CD1c-positive myeloid dendritic cell (primary cell): ENCODE data around the gene CDH2.

Experiments
- DNase-seq: peaks from one replicate; pipeline ENCODE4 v3.0.0-alpha.2; 2016; ENCODE audit errors: extremely low spot score

The CDH2 gene

GRCh38 chr18:28044036-28044435 is 132.9 kb downstream of the CDH2 start:
- no peak for DNase-seq

GRCh38 chr18:28043631-28044030 is 133.3 kb downstream of the CDH2 start:
- no peak for DNase-seq

GRCh38 chr18:28041366-28041765 is 135.6 kb downstream of the CDH2 start:
- DNase-seq = no peak

GRCh38 chr18:28040716-28041115 is 136.2 kb downstream of the CDH2 start:
- DNase-seq = no peak

- DNase-seq = no peak
Observed at GRCh38 chr18:28040211-28040610, 136.7 kb downstream of the CDH2 start.

GRCh38 chr18:28039691-28040090 is 137.2 kb downstream of the CDH2 start:
- no peak for DNase-seq

- DNase-seq = no peak
Observed at GRCh38 chr18:28039078-28039477, 137.9 kb downstream of the CDH2 start.

GRCh38 chr18:28036488-28036887 is 140.4 kb downstream of the CDH2 start:
- DNase-seq = no peak

- no peak for DNase-seq
Observed at GRCh38 chr18:28034567-28034966, 142.4 kb downstream of the CDH2 start.

GRCh38 chr18:28032177-28032576 is 144.8 kb downstream of the CDH2 start:
- DNase-seq = no peak

GRCh38 chr18:28030458-28030857 is 146.5 kb downstream of the CDH2 start:
- DNase-seq = no peak

GRCh38 chr18:28027755-28028154 is 149.2 kb downstream of the CDH2 start:
- no peak for DNase-seq

- DNase-seq = no peak
Observed at GRCh38 chr18:28019425-28020108, 157.4 kb downstream of the CDH2 start.

GRCh38 chr18:28018351-28018750 is 158.6 kb downstream of the CDH2 start:
- DNase-seq = no peak

GRCh38 chr18:28015671-28016070 is 161.3 kb downstream of the CDH2 start:
- no peak for DNase-seq

GRCh38 chr18:28013066-28013465 is 163.9 kb downstream of the CDH2 start:
- no peak for DNase-seq

GRCh38 chr18:28012336-28012735 is 164.6 kb downstream of the CDH2 start:
- DNase-seq = no peak

- DNase-seq = no peak
Observed at GRCh38 chr18:28009589-28009988, 167.3 kb downstream of the CDH2 start.

GRCh38 chr18:28007841-28008240 is 169.1 kb downstream of the CDH2 start:
- DNase-seq = no peak

- no peak for DNase-seq
Observed at GRCh38 chr18:28005164-28005563, 171.8 kb downstream of the CDH2 start.

- DNase-seq = no peak
Observed at GRCh38 chr18:28004606-28005005, 172.3 kb downstream of the CDH2 start.

GRCh38 chr18:28003451-28003850 is 173.5 kb downstream of the CDH2 start:
- no peak for DNase-seq

- no peak for DNase-seq
Observed at GRCh38 chr18:28002841-28003240, 174.1 kb downstream of the CDH2 start.

- DNase-seq = no peak
Observed at GRCh38 chr18:27996801-27997272, 180.1 kb downstream of the CDH2 start.
